H1 (cell line): Measurements from ENCODE around the gene EEF2. TPM values are rescaled to one million over a fixed set of nuclear protein-coding genes. Genes with fewer than 3 reads are reported as not detected.

Experiments
- CTCF ChIA-PET: fragments of 300-600 bp; sonication (Branson Sonifier 250); formaldehyde crosslinking; loops from one replicate; lab custom pipeline; 2021; ENCODE audit not compliant: partially characterized antibody; lab: Charles Lee
- POLR2A ChIA-PET: fragments of 300-600 bp; sonication (Branson Sonifier 250); formaldehyde crosslinking; loops from one replicate; lab custom pipeline; 2021; ENCODE audit warnings: inconsistent platforms; ENCODE audit not compliant: partially characterized antibody; lab: Charles Lee
- DNase-seq, 2 experiments: peaks; one replicate each; pipeline versions ENCODE4 v3.0.0 to v3.0.0-alpha.2; 2010 to 2022; ENCODE audit warnings: low spot score in 2 of 2, low read depth in 1 of 2, mixed read lengths in 1 of 2
- FAIRE-seq: peaks from 2 replicates; lab custom pipeline; 2011; peaks lifted over from hg19 to GRCh38; lab: Jason Lieb, UNC
- H2AFZ ChIP-seq: 2 replicates; pipeline ENCODE4 v1.8.1; 2012; ENCODE audit warnings: low read length, inconsistent platforms
- H2AK5ac ChIP-seq: 2 replicates; pipeline ENCODE4 v1.6.1; 2013; ENCODE audit warnings: low read depth, low read length
- H2BK120ac ChIP-seq: replicated peaks from 2 replicates; pipeline ENCODE3; 2013; ENCODE audit warnings: low read depth, low read length, inconsistent platforms
- H2BK12ac ChIP-seq: 2 replicates; pipeline ENCODE4 v1.6.1; 2013; ENCODE audit warnings: low read depth, low read length
- H2BK15ac ChIP-seq: 2 replicates; pipeline ENCODE4 v1.6.1; 2013; ENCODE audit warnings: low read length
- H2BK20ac ChIP-seq: 2 replicates; pipeline ENCODE4 v1.6.1; 2013; ENCODE audit warnings: low read length
- H2BK5ac ChIP-seq: 2 replicates; pipeline ENCODE4 v1.6.1; 2013; ENCODE audit warnings: low read depth, low read length
- H3K14ac ChIP-seq: 2 replicates; pipeline ENCODE4 v1.6.1; 2013; ENCODE audit warnings: inconsistent platforms; ENCODE audit not compliant: insufficient read length
- H3K18ac ChIP-seq: 2 replicates; pipeline ENCODE4 v1.6.1; 2013; ENCODE audit warnings: low read length; ENCODE audit errors: extremely low read depth
- H3K23ac ChIP-seq: 2 replicates; pipeline ENCODE4 v1.6.1; 2013; ENCODE audit warnings: inconsistent platforms; ENCODE audit not compliant: insufficient read length
- H3K23me2 ChIP-seq: 2 replicates; pipeline ENCODE4 v1.6.1; 2013; ENCODE audit warnings: low read depth, low read length
- H3K27ac ChIP-seq: 2 replicates; pipeline ENCODE4 v1.6.1; 2011; ENCODE audit warnings: low read depth, low read length, inconsistent platforms
- H3K27me3 ChIP-seq, 4 experiments: replicated peaks in 1 of 4; 1 replicate in 1 of 4; 2 replicates in 3 of 4; pipeline versions ENCODE4 v1.6.1 to v1.8.1; 2011 to 2013; ENCODE audit warnings: low read length in 3 of 4, mild to moderate bottlenecking in 3 of 4, inconsistent platforms in 2 of 4, mixed read lengths in 2 of 4, moderate library complexity in 1 of 4; ENCODE audit not compliant: control insufficient read depth in 3 of 4, insufficient read depth in 3 of 4; ENCODE audit errors: extremely low read depth in 1 of 4
- H3K36me3 ChIP-seq, 4 experiments: 2 replicates each; pipeline versions ENCODE4 v1.6.1 to v1.8.1; 2011 to 2013; ENCODE audit warnings: mild to moderate bottlenecking in 4 of 4, low read length in 3 of 4, moderate library complexity in 2 of 4, control low read depth in 1 of 4, inconsistent platforms in 1 of 4; ENCODE audit not compliant: insufficient read depth in 4 of 4, control insufficient read depth in 2 of 4
- H3K4ac ChIP-seq: replicated peaks from 2 replicates; pipeline ENCODE3; 2013; ENCODE audit warnings: low read length, low read depth, mixed read lengths, inconsistent platforms; ENCODE audit not compliant: insufficient read length
- H3K4me1 ChIP-seq, 4 experiments: replicated peaks in 1 of 4; 1 replicate in 1 of 4; 2 replicates in 3 of 4; pipeline versions ENCODE4 v1.6.1 to v1.8.1; 2011 to 2013; ENCODE audit warnings: low read length in 3 of 4, inconsistent platforms in 2 of 4, mixed read lengths in 1 of 4; ENCODE audit not compliant: insufficient read depth in 4 of 4, control insufficient read depth in 3 of 4
- H3K4me2 ChIP-seq, 2 experiments: 2 replicates each; pipeline versions ENCODE4 v1.6.1 to v1.8.1; 2011 to 2013; ENCODE audit warnings: low read depth in 2 of 2, low read length in 2 of 2, control low read depth in 1 of 2, inconsistent platforms in 1 of 2, mild to moderate bottlenecking in 1 of 2; ENCODE audit not compliant: insufficient read depth in 1 of 2
- H3K4me3 ChIP-seq, 4 experiments: fragments of 200-600, 300-600 bp in 1 of 4; sonication (generic), shearing (Covaris generic), sonication (Bioruptor Twin) in 1 of 4; 2 replicates each; pipeline versions ENCODE4 v1.5.1 to v1.8.1; 2011 to 2016; ENCODE audit warnings: low read length in 4 of 4, low read depth in 3 of 4, control low read depth in 2 of 4, inconsistent platforms in 2 of 4, mild to moderate bottlenecking in 2 of 4, mixed read lengths in 1 of 4, moderate library complexity in 1 of 4; ENCODE audit not compliant: insufficient read depth in 2 of 4; ENCODE audit errors: extremely low read depth in 1 of 4
- H3K56ac ChIP-seq: replicated peaks from 2 replicates; pipeline ENCODE3; 2013; ENCODE audit warnings: low read depth, mild to moderate bottlenecking, mixed read lengths, low read length, inconsistent platforms; ENCODE audit not compliant: insufficient read length
- H3K79me1 ChIP-seq: 2 replicates; pipeline ENCODE4 v1.6.1; 2013; ENCODE audit warnings: low read depth, low read length, control low read depth
- H3K79me2 ChIP-seq, 2 experiments: 2 replicates each; pipeline versions ENCODE4 v1.6.1 to v1.8.1; 2012 to 2013; ENCODE audit warnings: low read length in 2 of 2, mild to moderate bottlenecking in 2 of 2, inconsistent platforms in 1 of 2; ENCODE audit not compliant: insufficient read depth in 2 of 2, control insufficient read depth in 1 of 2
- H3K9ac ChIP-seq, 4 experiments: replicated peaks in 1 of 4; 1 replicate in 1 of 4; 2 replicates in 3 of 4; pipeline versions ENCODE4 v1.6.1 to v1.8.1; 2011 to 2013; ENCODE audit warnings: low read depth in 3 of 4, low read length in 3 of 4, control low read depth in 2 of 4, mild to moderate bottlenecking in 2 of 4, moderate library complexity in 2 of 4, inconsistent platforms in 1 of 4; ENCODE audit errors: extremely low read depth in 1 of 4
- H3K9me3 ChIP-seq, 2 experiments: 2 replicates each; pipeline versions ENCODE4 v1.6.1 to v1.8.1; 2012 to 2013; ENCODE audit warnings: mild to moderate bottlenecking in 2 of 2, moderate library complexity in 2 of 2, control low read depth in 1 of 2, inconsistent platforms in 1 of 2, low read depth in 1 of 2, low read length in 1 of 2, mixed read lengths in 1 of 2; ENCODE audit not compliant: insufficient read depth in 2 of 2
- H4K20me1 ChIP-seq, 2 experiments: replicated peaks in 1 of 2; 2 replicates each; pipeline versions ENCODE3 to v1.8.1; 2011 to 2013; ENCODE audit warnings: inconsistent platforms in 2 of 2, low read length in 2 of 2, mild to moderate bottlenecking in 1 of 2; ENCODE audit not compliant: insufficient read depth in 2 of 2, control insufficient read depth in 1 of 2
- H4K5ac ChIP-seq: 2 replicates; pipeline ENCODE4 v1.6.1; 2013; ENCODE audit warnings: low read length, low read depth, mixed read lengths, inconsistent platforms; ENCODE audit not compliant: insufficient read length
- H4K8ac ChIP-seq: 2 replicates; pipeline ENCODE4 v1.8.0; 2013; ENCODE audit warnings: mild to moderate bottlenecking, moderate library complexity, low read length, inconsistent platforms; ENCODE audit not compliant: insufficient read depth; ENCODE audit errors: extremely low read depth
- H4K91ac ChIP-seq: replicated peaks from 2 replicates; pipeline ENCODE3; 2013; ENCODE audit warnings: low read length, mixed read lengths, inconsistent platforms; ENCODE audit not compliant: insufficient read length
- ASH2L ChIP-seq: fragments of 200-600, 300-600 bp; sonication (generic); IDR thresholded peaks from one replicate; pipeline ENCODE4 v1.7.1; 2017; ENCODE audit warnings: low read length
- BACH1 ChIP-seq: IDR thresholded peaks from 2 replicates; pipeline ENCODE4 v1.6.1; 2012; ENCODE audit warnings: low read length, improper control_type of control experiment
- CBX8 ChIP-seq: fragments of 300-800, 300-1000 bp; sonication (generic); IDR thresholded peaks from 2 replicates; pipeline ENCODE4 v1.7.1; 2016; ENCODE audit warnings: low read depth, low read length, borderline replicate concordance
- EGR1 ChIP-seq: IDR thresholded peaks from 2 replicates; pipeline ENCODE4 v1.6.1; 2011; ENCODE audit warnings: low read depth, low read length, borderline replicate concordance
- GABPA ChIP-seq: IDR thresholded peaks from 2 replicates; pipeline ENCODE4 v1.6.1; 2011; ENCODE audit warnings: mild to moderate bottlenecking, low read length, moderate library complexity, borderline replicate concordance; ENCODE audit not compliant: insufficient read depth
- GTF2F1 ChIP-seq: IDR thresholded peaks from 2 replicates; pipeline ENCODE4 v1.6.1; 2012; ENCODE audit warnings: low read depth, low read length, improper control_type of control experiment, borderline replicate concordance
- HDAC2 ChIP-seq, 2 experiments: fragments of 300-600 bp in 1 of 2; sonication (generic) in 1 of 2; IDR thresholded peaks; 2 replicates each; pipeline ENCODE4 v1.6.1; 2011 to 2012; ENCODE audit warnings: low read depth in 2 of 2, low read length in 2 of 2, mild to moderate bottlenecking in 2 of 2, moderate library complexity in 2 of 2, borderline replicate concordance in 1 of 2, inconsistent platforms in 1 of 2
- JUN ChIP-seq: IDR thresholded peaks from 2 replicates; pipeline ENCODE4 v1.6.1; 2011; ENCODE audit warnings: low read depth, mild to moderate bottlenecking, improper control_type of control experiment, low read length
- KDM4A ChIP-seq: IDR thresholded peaks from one replicate; pipeline ENCODE4 v1.7.1; 2012; ENCODE audit warnings: low read depth, mild to moderate bottlenecking, moderate library complexity, low read length, inconsistent platforms; ENCODE audit not compliant: severe bottlenecking
- PHF8 ChIP-seq: fragments of 200-600 bp; sonication (generic); conservative IDR thresholded peaks from 2 replicates; pipeline ENCODE4 v1.7.1; 2012; ENCODE audit warnings: low read depth, mild to moderate bottlenecking, inconsistent platforms, low read length, moderate library complexity
- RBBP5 ChIP-seq: IDR thresholded peaks from 2 replicates; pipeline ENCODE4 v1.7.1; 2012; ENCODE audit warnings: low read depth, mild to moderate bottlenecking, inconsistent platforms, low read length, moderate library complexity, borderline replicate concordance
- TAF1 ChIP-seq: IDR thresholded peaks from 2 replicates; pipeline ENCODE4 v1.6.1; 2011; ENCODE audit warnings: mild to moderate bottlenecking, low read depth, low read length
- WGBS, 2 experiments: shearing (Covaris generic) in 1 of 2; methylation state at CpG; one replicate each; pipeline versions ENCODE4 v1.1.6 to v1.1.7; 2013 to 2015; ENCODE audit warnings: low lambda C conversion rate in 2 of 2, mixed read lengths in 2 of 2, inconsistent platforms in 1 of 2, low coverage in 1 of 2, missing lambda C conversion rate in 1 of 2; ENCODE audit not compliant: insufficient replicate concordance in 2 of 2, insufficient coverage in 1 of 2, insufficient read length in 1 of 2; ENCODE audit errors: extremely low coverage in 1 of 2, missing lambda C conversion rate in 1 of 2; 5-methylcytosine and 5-hydroxymethylcytosine counted together
- polyA plus RNA-seq, 7 experiments: library from polyadenylated mRNA; depleted of rRNA in 3 of 7; stranded (reverse) in 5 of 7; unstranded in 2 of 7; fragments of >200 nt in 5 of 7; fragments of 200-250 nt in 2 of 7; gene quantifications; 1 replicate in 5 of 7; 2 replicates in 1 of 7; 4 replicates in 1 of 7; pipeline versions ENCODE4 v1.2.1 to v1.2.3, GENCODE V29; 2011 to 2013; ENCODE audit warnings: missing spikeins in 2 of 7, mixed read lengths in 2 of 7
- total RNA-seq: library from RNA; stranded (reverse); fragmentation: NEBNext Ultra II Directional; extraction: Animal tissue kit (Norgen Biotek cat#: 25700); gene quantifications from 2 replicates; pipeline ENCODE4 v1.2.1, GENCODE V29; 2021

EEF2 gene
- total and polyA plus RNA-seq, 2 of the 8 experiments (the other 6 are each of a cell fraction or from before 2014, with no cell fraction given), result 1,554 to 3,380 TPM

GRCh38 chr19:3983936-3984583 is 1.2 kb downstream of the EEF2 start:
- CTCF ChIA-PET, result no interaction called here
- peak overlapping the region; percentile 95 to 97 for H3K4me2 ChIP-seq
- WGBS, 2 experiments, result 48% methylated on average over 30 of the region's 30 CpGs; no CpG with 5 or more reads in 1 of the 2 experiments
- TF ChIP-seq EGR1 (no peak), JUN (no peak), GTF2F1 (no peak), BACH1 (no peak), TAF1 (0 out of 2 replicates have a peak, but pooled peaks have one; percentile 24), KDM4A (no peak), ASH2L (no peak), HDAC2 (IDR thresholded peaks at IDR 0.05; ENCODE audit: borderline replicate concordance in 1 of 2, low read depth in 2 of 2, low read length in 2 of 2) (peak in 1 of 2 experiments; percentile 27; a peak in 1 of 4 replicates), GABPA (no peak), CBX8 (no peak), PHF8 (no peak), RBBP5 (no peak)

More at GRCh38 chr19:3983936-3984583, 1.2 kb downstream of the EEF2 start:
- Histone ChIP-seq H2AFZ (no peak overlapping the region), H4K5ac (peak overlapping the region; percentile 3), H2BK15ac (no peak overlapping the region), H3K18ac (no peak overlapping the region), H2BK5ac (peak overlapping the region; percentile 95), H3K4me1 (peaks cover 2 to 16% (median 10%) of the 10 kb centered on the region in 4 experiments), H2BK12ac (0 out of 2 replicates have a peak overlapping the region, but pooled peaks have one; percentile 11), H2AK5ac (no peak overlapping the region; the same call in 1 of the 2 replicates), H3K23me2 (peaks cover 8% of the 10 kb centered on the region), H4K91ac (no peak overlapping the region), H3K56ac (peak overlapping the region; percentile 89), H3K9me3 (no peaks in the 10 kb centered on the region), H4K20me1 (peaks cover 57 to 58% of the 10 kb centered on the region in 2 experiments), H3K23ac (peak overlapping the region; percentile 22), H3K27ac (peak overlapping the region; percentile 84), H3K4me3 (peak overlapping the region; percentile 79 to 99 (median 98)), H2BK120ac (no peak overlapping the region), H3K4ac (peak overlapping the region; percentile 12), H3K36me3 (peaks cover 48 to 56% (median 52%) of the 10 kb centered on the region in 4 experiments), H2BK20ac (no peak overlapping the region), H4K8ac (peak overlapping the region; percentile 92), H3K79me2 (peaks cover 19 to 63% of the 10 kb centered on the region in 2 experiments), H3K79me1 (peaks cover 16% of the 10 kb centered on the region), H3K14ac (no peak overlapping the region), H3K9ac (peak overlapping the region; percentile 95 to 99 (median 98)), H3K27me3 (no peaks in the 10 kb centered on the region)
- FAIRE-seq (no peak), DNase-seq (peak in 1 of 2 experiments; percentile 45)
- POLR2A ChIA-PET, result interaction anchor here (0.5 to 12.0 kb wide), 41 partner anchors 8 to 840 kb away, joined by 3 to 870 read pairs (median 5); partner anchors contain the start of genes ATCAY, DAPK3, MRPL54 and NMRK2
